ENCODE data around the gene KCNIP1.

Gene KCNIP1

DNA sequence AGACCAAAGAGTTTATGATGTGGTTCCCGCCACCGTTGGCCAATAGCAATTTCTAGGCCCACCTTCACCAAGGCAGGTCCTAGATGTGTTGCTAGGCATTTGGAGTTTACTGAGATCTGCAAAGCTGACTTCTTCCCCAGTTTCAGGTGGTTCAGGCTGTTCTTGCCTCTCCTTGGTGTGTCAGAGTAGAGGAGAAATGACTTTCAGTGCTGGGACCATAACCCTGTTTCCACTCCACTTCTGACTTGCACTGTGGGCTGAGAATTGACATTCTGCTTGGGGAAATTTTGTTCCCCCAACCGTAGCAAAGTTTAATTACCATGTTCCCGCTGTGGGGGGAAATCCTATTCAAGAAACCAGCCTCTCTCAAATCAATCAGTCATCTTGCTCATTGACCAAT lies 151.7 kb downstream of the KCNIP1 start:
- no peak for DNase-seq

DNA sequence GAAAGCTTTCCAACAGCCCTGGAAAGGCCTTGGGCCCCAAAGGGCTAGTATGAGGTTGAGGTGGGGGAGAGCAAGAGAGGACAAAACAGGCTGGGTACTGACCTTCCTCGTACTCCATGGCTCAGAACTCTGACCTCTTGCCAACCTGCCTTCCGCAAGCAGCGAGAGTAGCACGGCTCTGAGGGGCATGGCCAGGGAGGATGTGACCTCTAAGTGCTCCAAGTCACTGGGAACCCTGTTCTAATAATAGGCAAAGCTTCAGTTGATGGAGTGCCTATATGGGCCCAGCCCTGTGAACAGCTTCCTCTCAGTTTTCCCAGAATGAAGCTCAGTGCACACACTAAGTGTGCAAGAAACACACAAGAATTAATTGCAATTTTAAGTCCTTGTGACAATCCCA lies 152.1 kb downstream of the KCNIP1 start:
- DNase-seq: no peak

DNA sequence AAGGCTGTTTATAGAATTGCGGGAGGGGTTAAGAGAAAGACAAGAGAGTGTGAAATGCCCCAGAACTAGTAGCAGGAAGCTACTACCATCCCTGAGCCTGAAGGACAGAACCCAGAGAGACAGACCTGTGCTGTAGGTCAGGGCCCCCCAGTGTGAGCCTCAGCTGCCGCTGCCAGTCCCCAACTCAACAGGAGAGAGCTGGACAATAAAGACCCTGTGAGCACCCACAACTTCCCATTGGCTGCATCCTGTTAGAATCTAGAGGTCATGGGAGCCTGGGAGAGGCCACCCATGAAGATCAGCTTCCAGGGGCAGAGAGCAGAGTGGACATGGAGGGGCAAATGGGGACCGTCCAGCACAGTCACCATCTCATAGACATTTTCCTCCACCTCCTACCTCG lies 152.5 kb downstream of the KCNIP1 start:
- no peak for DNase-seq

DNA sequence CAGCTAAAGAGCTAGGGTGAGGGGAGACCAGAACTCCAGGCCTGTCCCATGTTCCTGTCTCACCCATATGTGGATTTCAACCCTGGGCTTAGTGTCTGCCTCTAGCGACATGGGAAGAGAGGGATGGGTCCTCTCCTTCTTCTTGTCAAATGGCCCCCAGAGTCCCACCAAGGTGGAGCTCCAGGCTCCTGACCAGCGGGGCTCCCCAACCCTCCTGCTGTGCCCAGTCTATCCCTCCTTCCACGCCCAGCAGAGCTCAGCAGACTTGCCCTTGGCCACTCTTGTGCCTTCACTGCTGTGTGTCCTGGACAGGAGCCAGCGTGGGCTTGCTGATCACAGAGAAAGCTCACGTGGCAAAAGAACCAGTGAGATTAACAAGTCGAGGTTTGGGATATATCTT lies 156.7 kb downstream of the KCNIP1 start:
- no peak for DNase-seq

DNA sequence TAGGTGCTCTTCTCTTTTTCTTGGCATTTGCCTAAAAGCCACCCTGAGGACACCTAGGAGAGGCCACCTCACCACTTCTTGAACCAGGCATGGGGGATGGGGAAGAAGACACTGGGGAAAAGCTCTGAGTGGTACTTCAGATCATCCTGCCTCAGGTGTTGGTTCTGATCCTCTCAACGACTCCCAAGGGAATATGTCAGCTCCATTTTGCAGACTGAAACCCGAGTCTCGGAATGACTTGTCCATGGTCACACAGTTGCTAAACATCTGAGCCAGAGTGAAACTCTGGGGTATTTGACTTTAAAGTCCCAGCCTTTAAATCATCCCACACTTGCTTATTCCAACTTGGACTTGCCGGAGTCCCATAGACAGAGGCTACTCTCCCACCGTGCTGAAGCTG lies 159.1 kb downstream of the KCNIP1 start:
- DNase-seq: no peak

DNA sequence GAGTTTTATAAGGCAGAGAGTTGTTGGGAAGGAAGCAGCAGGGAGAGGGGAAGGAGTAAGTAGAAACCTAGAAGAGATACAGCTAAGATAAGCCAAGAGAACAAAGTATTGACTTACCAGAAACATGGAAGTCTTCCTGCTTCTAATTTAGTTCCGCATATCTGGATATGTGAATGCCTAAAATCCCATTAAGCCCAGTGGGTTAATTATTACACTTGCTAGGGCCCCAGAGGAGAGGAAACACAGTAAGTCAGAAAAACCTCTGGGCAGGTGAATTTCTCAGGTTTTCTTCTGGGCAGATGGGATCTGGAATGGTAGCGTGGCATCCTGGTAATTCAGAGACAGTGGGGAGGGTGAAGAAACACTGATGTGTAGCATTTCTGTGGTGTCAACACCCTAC lies 175.0 kb downstream of the KCNIP1 start:
- DNase-seq: no peak

DNA sequence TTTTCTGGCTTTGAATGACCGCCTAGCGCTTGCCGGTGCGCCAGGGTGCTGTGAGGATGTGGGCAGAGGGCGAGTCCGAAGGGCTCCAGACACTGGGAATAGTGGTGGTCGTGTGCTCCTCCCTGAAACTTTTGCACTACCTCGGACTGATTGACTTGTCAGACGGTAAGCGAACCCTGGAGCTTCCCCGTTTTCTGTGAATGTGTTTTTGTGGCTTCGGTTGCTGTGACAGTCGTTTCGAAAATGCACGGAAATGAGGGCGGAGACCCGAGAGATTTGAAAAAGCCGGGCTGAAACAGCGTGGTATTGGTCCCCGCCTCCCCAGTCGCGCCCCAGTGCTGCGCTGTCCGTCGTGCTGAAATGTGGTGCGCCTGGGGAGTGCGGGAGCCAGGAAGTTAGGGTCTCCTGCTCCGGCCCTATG lies 177.2 kb downstream of the KCNIP1 start:
- DNase-seq: peak in 1 of 2 donors; percentile 10

DNA sequence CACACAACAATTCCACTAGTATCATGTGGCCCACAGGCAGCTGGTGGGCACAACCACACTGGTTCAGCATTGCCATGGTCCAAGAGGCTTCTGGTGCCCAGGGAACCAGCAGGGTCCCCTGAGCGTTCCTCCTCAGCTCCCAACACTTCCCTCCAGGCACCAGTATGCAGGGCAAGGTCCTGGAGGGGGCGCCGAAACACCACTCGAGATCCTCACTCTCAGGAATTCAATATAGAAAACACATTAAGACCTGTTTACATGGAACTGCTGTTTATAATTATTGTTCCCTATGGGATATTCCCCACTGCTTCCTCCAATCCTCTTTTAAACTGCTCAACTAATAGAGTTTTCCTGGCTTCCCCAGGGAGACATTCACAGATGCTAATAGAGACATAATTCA lies 187.8 kb downstream of the KCNIP1 start:
- DNase-seq: no peak

DNA sequence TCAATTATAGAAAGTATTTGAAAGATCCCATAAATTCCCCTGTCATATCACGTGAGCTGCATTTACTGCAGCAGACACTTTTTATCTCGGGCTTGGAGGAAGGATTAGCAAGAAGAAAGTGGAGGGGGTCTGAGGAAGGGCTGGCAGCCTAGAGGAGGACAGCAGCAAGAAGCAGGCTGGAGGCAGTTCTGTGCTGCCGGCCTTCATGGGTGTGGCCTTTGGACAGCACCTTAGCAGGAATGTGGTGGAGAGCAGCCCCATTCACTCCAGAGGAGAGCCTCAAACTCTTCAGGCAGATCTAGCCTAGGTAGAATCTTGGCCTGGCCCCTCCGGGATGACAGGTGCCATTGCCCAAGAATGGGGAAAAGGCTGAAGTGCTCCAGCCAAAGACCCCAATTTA lies 189.9 kb downstream of the KCNIP1 start:
- DNase-seq: no peak

DNA sequence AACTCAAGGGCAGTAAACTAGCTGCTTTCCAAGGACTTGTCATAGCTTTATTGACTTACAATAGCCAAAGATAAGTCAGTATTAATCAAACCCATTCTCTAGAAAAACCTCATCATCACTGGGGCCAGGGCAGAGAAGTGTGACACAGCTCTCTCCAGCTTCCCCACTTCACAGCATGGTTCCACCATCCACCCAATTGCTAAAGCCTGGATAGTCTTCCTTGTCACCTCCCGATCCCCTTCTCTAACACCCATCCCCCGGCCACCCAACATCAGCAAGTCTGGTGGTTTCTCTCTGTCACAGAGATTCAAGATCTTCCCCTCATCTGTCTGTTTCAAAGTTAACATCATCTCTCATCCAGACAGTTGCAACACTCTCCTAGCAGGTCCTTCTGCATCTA lies 191.1 kb downstream of the KCNIP1 start:
- DNase-seq: no peak

DNA sequence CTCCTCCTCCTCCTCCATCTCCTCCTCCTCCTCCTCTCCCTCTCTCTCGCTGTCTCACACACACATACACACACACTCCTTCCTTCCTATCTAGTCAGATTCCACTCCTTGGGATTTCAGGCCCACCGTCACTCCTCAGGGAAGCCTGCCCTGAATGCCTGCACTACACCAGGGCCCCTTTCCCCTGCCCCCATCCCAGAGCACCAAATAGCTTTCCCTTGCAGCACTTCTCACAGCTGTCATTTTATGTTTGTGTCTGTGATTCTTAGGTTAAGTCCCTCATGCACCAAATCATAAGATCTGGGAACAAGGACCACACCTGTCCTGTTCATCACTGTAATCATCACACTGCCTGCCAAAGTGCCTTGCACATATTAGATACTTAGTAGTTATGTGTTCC lies 193.2 kb downstream of the KCNIP1 start:
- no peak for DNase-seq

DNA sequence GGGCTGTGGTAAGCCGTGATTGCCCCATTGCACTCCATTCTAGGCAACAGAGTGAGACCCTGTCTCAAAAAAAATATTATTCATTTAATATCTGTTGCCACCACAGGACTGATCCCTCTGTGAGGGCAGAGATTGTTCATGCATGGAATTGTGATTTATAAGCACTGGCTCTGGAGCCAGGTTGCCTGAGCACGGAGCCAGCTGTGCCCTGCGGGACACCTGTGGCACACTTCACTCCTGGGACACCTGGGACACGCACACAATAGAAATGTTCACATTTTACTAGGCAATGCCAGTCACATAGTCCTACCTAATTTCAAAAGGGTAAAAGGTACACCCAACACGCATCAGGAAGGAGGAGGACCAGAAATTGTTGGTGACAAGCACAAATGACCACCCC lies 196.7 kb downstream of the KCNIP1 start:
- DNase-seq: no peak

DNA sequence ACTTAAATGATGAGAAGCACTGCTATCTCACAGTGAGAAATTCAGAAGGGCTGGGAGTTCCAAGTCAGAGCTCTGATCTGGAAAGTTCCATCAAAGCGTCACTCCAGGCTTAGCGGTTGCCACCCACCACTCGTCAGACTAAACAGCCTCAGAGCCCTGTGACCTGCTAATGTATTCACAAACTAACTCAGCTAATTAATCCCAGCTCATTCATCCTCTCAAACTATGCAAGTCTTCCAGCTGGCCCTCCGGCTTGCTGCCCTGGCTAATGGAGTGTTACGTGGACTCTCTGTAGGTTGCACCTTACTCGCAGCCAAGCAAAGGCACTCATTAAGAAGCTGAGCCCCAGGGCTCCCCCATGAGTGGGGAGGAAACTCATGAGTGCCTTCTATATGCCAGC lies 197.5 kb downstream of the KCNIP1 start:
- DNase-seq: no peak

DNA sequence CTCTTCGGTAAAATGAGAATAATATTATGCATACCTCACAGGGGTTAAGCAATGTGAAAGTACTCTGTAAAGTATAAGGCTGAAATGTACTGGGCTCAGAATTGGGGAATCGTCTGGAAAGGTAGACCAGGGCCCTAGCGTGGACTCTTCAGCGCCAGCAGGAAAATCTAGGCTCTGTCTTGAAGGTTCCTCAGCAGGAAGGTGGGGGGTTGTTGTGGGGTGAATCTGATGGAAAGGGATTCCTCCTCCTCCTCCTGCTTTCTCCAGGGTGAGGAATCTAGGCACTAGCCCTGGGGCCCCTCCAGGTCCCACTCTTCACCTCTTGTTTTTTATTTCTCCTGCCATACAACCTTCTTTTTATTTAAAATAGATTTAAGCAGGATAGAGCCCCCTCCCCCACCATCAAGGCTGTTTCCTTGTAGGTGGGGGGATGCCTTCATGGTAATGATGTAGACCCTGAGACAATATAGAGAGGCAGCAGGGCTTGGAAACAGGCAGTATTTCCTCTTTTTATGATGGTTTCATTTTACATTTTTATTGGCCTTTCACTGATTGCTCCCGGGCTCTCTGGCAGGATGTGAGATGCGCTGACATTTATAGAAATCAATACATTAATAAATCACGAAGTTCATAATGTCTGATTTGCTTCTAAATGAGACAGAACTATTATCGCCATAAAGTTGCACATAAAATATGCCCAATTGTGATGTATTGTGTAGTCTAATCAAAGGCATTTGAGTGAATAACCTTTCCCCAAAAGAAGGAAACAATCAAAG lies 200.8 kb downstream of the KCNIP1 start:
- no peak for DNase-seq

DNA sequence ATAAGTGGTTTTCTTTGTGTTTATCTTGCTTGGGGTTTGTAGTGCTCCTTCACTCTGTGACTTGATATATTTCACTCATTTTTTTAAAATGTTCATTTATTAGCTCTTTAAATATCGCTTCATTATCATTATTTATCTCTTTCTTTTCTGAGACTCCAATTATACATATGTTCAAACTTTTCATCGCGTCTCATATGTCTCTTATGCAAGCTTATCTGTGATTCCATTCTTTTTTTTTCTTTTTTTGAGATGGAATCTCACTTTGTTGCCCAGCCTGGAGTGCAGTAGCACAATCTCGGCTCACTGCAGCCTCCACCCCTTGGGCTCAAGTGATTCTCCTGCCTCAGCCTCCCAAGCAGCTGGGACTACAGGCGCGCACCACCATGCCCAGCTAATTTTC lies 205.8 kb downstream of the KCNIP1 start:
- no peak for DNase-seq

DNA sequence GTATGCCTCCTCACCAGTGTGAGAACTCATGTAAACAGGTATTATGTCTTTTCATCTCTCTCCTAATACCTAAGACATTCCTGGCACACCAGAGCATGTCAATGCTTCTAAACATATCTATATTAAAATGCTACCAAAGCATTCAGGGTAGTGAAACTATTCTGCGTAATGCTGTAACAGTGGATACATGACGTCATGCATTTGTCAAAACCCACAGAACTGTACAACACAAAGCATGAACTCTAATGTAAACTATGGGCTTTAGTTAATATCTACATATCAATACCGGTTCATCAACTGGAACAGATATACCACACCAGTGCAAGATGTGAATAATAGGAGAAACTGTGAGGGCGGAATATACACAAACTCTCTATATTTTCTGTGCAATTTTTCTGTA lies 207.5 kb downstream of the KCNIP1 start:
- DNase-seq: no peak

DNA sequence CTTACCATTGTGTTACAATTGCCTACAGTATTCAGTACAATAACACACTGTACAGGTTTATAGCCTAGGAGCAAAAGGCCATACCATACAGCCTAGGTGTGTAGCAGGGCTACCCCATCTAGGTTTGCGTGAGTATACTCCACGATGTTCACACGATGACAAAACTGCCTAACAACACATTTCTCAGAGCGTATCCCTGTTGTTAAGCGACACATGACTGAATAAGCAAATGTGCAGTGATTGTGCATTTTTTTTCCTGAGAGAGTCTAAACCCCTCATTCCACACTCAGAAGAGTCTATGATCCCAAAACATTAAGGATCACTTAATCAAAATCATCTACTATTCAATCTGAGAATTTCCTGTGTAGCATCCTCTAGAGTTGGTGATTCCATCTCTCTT lies 211.3 kb downstream of the KCNIP1 start:
- no peak for DNase-seq

DNA sequence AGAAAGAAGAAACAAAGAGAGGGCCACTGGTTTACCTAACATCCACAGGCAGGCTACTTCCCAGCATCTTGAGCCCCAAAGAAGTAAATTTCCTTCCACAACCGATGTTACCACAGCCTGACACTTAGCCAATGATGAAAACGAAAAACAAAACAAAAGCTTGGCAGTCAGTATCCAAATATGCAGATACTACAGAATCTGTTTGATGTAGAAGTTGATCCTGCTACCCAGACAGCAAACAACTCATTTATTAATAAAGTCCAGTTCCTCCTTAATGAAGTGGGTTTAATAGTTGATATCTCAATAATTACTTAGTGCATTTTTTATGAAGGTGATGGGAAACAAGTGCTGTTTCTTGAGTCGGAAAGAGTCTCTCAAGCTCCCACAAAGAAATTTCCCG lies 212.6 kb downstream of the KCNIP1 start:
- no peak for DNase-seq

DNA sequence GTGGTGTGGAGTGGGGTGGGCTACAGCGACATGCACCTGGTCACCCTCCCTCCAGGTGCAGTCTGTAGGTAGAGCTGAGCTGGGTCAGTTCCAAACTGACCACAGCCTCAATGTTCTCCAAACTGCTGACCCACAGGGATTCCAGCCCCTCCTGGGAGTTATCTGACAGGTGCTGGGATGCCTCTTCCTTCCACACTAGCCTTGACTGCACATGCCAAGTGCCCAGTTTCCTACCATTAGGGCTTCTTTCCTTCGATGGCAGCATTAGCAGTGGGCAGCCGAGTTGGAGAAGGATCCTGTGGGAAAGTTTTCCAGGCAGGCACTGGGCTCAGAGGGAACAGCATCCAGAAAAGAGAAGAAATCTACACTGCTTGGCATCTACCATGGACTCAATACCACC lies 215.7 kb downstream of the KCNIP1 start:
- no peak for DNase-seq

DNA sequence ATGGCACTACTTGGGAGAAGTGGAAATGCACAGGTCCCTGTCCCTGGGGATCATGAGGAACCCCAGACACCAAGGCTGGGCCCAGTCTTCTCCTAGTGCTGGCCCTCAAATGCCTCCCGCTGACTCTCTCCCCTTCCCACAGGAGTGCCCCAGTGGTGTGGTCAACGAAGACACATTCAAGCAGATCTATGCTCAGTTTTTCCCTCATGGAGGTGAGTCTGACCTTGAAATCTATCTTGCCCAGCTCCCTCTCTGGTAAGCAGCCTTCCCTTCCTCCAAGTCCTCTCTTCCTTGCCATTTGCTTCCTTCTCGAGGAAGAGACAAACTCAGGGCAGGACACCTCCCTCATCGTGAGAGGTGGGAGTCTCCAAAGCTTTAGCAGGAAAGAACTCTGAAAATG lies 216.4 kb downstream of the KCNIP1 start:
- no peak for DNase-seq

DNA sequence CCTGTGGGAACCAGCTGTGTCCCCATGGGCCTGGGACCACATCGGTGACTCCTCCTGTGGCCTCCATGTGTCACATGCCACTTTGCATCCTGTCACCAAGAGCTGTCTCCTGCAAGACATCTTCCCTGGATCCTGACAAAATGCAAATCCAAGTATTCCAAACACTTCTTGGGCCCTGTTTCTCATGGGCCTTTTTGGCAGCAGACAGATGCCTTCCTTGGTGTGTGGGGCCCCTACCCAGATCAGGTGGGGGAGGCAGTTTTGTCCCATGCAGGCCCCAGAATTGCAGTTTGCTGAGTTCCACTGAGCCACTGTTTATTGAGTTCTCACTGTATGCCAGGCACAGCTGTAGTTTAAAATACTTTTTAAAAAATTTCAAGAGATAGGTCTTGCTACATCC lies 217.2 kb downstream of the KCNIP1 start:
- DNase-seq: no peak

DNA sequence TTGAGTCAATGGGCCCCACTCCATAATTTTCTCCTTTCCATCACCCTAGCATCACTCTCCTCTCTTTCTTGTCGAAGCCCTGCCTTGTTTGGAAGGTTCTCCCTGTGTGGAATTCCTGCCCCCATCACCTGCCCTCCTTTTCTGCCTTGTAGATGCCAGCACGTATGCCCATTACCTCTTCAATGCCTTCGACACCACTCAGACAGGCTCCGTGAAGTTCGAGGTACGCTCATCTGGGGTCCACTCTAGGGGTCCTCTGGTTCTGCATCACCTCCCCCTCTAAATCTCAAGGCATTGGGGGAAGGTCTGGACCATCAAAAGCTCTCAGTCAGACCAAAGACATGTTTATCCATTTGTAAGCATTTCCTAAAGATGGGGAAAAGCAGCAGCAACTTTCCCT lies 217.9 kb downstream of the KCNIP1 start:
- DNase-seq: no peak

DNA sequence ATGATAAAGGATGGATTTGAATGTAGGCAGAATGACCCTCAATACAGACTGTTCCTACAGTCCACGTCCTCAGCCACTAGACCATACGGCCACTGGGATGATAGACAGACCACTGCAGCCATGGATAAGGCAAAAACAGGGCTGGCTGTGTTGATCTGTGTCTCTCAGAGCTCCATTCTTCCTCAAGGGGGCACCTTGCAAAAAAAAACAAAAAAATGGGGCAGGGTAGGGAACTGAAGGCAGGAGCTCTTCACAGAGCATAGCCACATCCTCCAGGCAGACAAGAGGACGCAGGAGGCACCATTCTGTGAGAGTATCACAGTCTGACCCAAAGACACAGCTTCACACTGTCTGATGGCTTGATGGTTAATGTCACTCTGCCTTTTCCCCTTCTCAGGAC lies 218.5 kb downstream of the KCNIP1 start:
- no peak for DNase-seq

DNA sequence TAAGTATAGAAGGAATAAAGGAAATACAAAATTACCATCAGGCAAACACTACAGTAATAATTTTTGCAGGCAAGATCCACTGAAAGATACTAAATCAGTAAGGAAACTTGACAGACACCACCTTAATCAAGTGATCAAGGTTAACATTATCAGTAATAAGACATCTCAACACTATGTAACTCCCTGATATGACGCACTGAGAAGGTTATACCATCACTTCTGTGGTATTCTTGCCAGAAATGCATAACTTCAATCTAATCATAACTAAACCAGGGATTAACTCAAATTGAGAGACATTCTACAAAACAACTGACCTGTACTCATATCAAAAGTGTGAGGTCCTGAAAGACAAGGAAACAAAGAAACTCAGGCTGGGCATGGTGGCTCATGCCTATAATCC lies 227.2 kb downstream of the KCNIP1 start:
- DNase-seq: no peak

DNA sequence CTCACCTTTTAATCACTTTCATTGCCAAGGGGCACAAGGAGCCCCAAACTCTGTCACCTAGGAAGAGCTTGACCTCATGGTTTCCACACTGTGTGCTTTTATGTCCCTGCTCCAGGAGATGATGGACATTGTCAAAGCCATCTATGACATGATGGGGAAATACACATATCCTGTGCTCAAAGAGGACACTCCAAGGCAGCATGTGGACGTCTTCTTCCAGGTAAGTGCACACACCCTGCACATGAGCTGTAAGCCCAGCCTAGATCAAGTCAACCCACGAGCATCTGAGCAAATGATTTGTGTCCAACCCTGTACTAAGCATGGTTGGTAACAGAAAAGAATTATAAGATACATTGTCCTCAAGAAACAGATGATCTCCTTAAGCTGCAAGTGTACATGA lies 228.9 kb downstream of the KCNIP1 start:
- DNase-seq: no peak

DNA sequence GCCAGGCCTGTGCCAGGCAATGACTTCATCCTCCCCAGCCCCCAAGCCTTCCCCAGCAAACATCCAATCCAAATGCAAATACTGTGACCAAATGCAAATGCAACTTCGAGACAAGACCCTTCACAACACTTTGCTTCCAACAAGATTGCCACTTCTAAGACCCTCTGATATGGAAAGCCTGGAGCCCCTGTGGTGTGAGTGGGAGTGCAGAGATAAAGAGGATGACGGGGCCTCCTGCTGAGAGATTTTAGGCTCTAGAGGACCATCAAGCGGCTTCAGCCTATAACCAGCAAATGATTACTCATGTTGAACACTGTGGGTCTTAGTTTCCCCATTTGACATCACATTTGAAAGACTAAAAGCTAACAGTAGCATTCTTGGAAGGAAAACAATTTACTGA lies 233.1 kb downstream of the KCNIP1 start:
- no peak for DNase-seq
